Measurements from ENCODE around the gene ARHGEF25. TPM values are rescaled to one million over a fixed set of nuclear protein-coding genes. Genes with fewer than 3 reads are reported as not detected.

Gene ARHGEF25
- total and polyA plus RNA-seq, 2 of the 4 experiments (the other 2 are of a cell fraction) = 6.3 to 17.9 TPM

- Histone ChIP-seq H3K9me1 (ENCODE audit: insufficient read depth, low read length) (no peaks in the 10 kb centered on the region), H3K4me2 (ENCODE audit: low read depth, low read length) (no peak overlapping the region), H3K56ac (ENCODE audit: extremely low read depth, insufficient read depth, low read length) (no peak overlapping the region), H3K23ac (ENCODE audit: low read depth, low read length) (no peak overlapping the region), H3K27me3 (ENCODE audit: control insufficient read depth, insufficient read depth, low read length) (peaks cover 30% of the 10 kb centered on the region), H2BK15ac (ENCODE audit: low read depth, low read length) (no peak overlapping the region), H4K5ac (ENCODE audit: low read depth, low read length) (no peak overlapping the region), H3K27ac (ENCODE audit: insufficient read depth, low read length) (no peak overlapping the region), H2BK120ac (ENCODE audit: low read depth, low read length) (no peak overlapping the region), H2AFZ (replicated peaks; ENCODE audit: low read length, poor library complexity) (no peak overlapping the region), H3K9ac (ENCODE audit: low read depth, low read length) (no peak overlapping the region), H3K79me1 (ENCODE audit: low read depth in 1 of 2, low read length in 2 of 2) (no peaks in the 10 kb centered on the region), H3K9me3 (ENCODE audit: control insufficient read depth, insufficient read depth, low read length) (no peaks in the 10 kb centered on the region), H2AK5ac (ENCODE audit: low read depth, low read length) (no peak overlapping the region), H4K20me1 (ENCODE audit: insufficient read depth, low read length) (no peaks in the 10 kb centered on the region), H2AK9ac (replicated peaks; ENCODE audit: low read depth, low read length, poor library complexity) (no peak overlapping the region), H2BK20ac (ENCODE audit: low read depth, low read length) (no peak overlapping the region), H3K4me3 (ENCODE audit: insufficient read depth, low read depth, low read length) (no peak overlapping the region), H3K4ac (ENCODE audit: low read depth, low read length) (no peak overlapping the region), H3K14ac (replicated peaks; ENCODE audit: low read depth, low read length) (no peak overlapping the region), H4K91ac (ENCODE audit: insufficient read depth, low read depth, low read length) (no peak overlapping the region), H3K18ac (ENCODE audit: low read depth, low read length) (no peak overlapping the region), H2BK5ac (ENCODE audit: low read depth, low read length, poor library complexity, severe bottlenecking) (no peak overlapping the region), H3K36me3 (ENCODE audit: control insufficient read depth, insufficient read depth, low read length) (no peaks in the 10 kb centered on the region), H3K4me1 (ENCODE audit: control insufficient read depth, insufficient read depth, low read length) (no peaks in the 10 kb centered on the region), H4K8ac (ENCODE audit: low read depth in 2 of 2, low read length in 2 of 2) (no peak overlapping the region)
- CTCF ChIA-PET = no interaction called here
- DNase-seq (no peak), ATAC-seq (ENCODE audit: low read depth) (no peak)
- intact Hi-C loops (cut with micrococcal nuclease) (loop anchor here (5.0 kb wide), 1 partner anchor 157 kb away; the partner anchor contains the start of gene AGAP2), dilution Hi-C loops (cut with HindIII; ENCODE audit: low sequenced_read_pairs, unreplicated experiment) (no loop called here), in situ Hi-C loops (cut with MboI; ENCODE audit: low sequenced_read_pairs) (loop anchor here (5.0 to 10.0 kb wide), 2 partner anchors 42 to 154 kb away; partner anchors contain the start of gene AGAP2)
- WGBS, 2 experiments (ENCODE audit: extremely low coverage in 2 of 2, insufficient read length in 1 of 2) = no CpG with 5 or more reads among the region's 4 CpGs
- no TSS peak for BruUV-seq (replicated peaks)
- POLR2A ChIA-PET (ENCODE audit: unreplicated experiment) = no interaction called here
- TF ChIP-seq MXI1 (IDR thresholded peaks at IDR 0.05; ENCODE audit: borderline replicate concordance, low read depth, low read length) (no peak), MAZ (IDR thresholded peaks at IDR 0.05; ENCODE audit: borderline replicate concordance, low read depth, low read length) (no peak), CEBPB (IDR thresholded peaks at IDR 0.05; ENCODE audit: low read depth, low read length) (no peak), CTCF (conservative IDR thresholded peaks at IDR 0.05; ENCODE audit: low read depth, low read length) (no peak), RAD21 (IDR thresholded peaks at IDR 0.05; ENCODE audit: low read length) (no peak), BHLHE40 (IDR thresholded peaks at IDR 0.05; ENCODE audit: low read depth, low read length) (no peak), ELK1 (IDR thresholded peaks at IDR 0.05; ENCODE audit: borderline replicate concordance, low read depth, low read length) (no peak), CHD1 (IDR thresholded peaks at IDR 0.05; ENCODE audit: low read depth, low read length) (no peak), FOS (IDR thresholded peaks at IDR 0.05; ENCODE audit: low read depth, low read length) (no peak), MAFK (IDR thresholded peaks at IDR 0.05; ENCODE audit: low read depth, low read length) (no peak), RFX5 (IDR thresholded peaks at IDR 0.05; ENCODE audit: low read depth, low read length) (no peak), NFE2L2 (IDR thresholded peaks at IDR 0.05; ENCODE audit: low read depth, low read length) (no peak), RCOR1 (IDR thresholded peaks at IDR 0.05; ENCODE audit: insufficient replicate concordance, low read length) (no peak), SMC3 (IDR thresholded peaks at IDR 0.05; ENCODE audit: low read depth, low read length) (no peak), USF2 (IDR thresholded peaks at IDR 0.05; ENCODE audit: low read depth, low read length) (no peak), POLR2A (IDR thresholded peaks at IDR 0.05; ENCODE audit: low read depth, low read length) (no peak)
These were observed 30.8 kb upstream of the ARHGEF25 start for GRCh38 chr12:57580466-57580795.

All from IMR-90 (cell line).